T-helper 1 cell (primary cell): ENCODE results near the gene ACAD10.
"Not testable (repeated sequence)": the region's sequence is repeated elsewhere in the genome, so short reads cannot be mapped to it uniquely, and the experiment has no call there.

Source experiments
- DNase-seq, 5 donors: peaks; one replicate each; pipeline ENCODE4 v3.0.0-alpha.2; 2012 to 2020
- total RNA-seq, 4 donors: gene quantifications; one replicate each; lab custom pipeline; 2026; lab: John Stamatoyannopoulos, UW

Gene ACAD10
- 19.1 to 46.3 (median 41.3) reads per million in 4 donors for total RNA-seq

DNA sequence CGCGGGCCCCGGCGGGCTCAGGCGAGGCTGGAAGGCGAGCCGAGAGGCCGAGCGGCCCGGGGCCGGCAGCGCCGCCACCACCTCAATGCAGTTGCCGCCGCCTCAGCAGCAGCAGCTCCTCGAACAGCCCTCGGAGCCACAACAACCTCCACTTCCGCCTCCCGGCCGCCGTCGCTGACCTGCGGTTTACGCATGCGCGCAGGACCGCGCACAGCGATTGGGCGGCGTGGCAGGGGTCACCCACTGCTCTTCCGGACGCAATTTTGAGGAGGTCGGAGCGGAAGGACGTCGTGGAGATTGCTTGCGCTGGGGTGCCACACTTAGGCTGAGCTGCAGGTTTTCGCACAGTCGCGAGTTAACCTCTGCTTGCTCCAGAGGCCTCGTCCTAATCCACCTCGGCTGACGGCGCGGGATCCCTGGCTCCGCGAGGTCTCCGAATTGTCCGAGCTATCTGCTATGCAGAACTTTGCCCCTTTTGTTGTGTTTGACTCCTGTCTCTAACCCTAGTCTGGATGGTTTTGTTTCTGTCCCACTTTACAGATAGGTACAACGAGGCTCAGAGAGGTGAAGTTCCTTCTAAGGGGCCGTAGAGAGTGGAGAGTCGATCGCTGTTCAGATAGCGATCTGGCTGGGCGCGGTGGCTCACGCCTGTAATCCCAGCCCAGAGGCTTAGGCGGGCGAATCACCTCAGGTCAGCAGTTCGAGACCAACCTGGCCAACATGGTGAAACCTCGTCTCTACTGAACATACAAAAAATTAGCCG is at the start of gene ACAD10, which contains the start of gene BRAP:
TSS of gene ACAD10 (plus strand) at position 243 of the 763 bp plus-strand sequence. CDS start 6,657 bp downstream, outside the sequence.
TSS of gene BRAP (minus strand) at position 146 of the 763 bp plus-strand sequence. CDS start 164 bp downstream, outside the sequence.
- peak; percentile 84 to 97 (median 88) for DNase-seq

DNA sequence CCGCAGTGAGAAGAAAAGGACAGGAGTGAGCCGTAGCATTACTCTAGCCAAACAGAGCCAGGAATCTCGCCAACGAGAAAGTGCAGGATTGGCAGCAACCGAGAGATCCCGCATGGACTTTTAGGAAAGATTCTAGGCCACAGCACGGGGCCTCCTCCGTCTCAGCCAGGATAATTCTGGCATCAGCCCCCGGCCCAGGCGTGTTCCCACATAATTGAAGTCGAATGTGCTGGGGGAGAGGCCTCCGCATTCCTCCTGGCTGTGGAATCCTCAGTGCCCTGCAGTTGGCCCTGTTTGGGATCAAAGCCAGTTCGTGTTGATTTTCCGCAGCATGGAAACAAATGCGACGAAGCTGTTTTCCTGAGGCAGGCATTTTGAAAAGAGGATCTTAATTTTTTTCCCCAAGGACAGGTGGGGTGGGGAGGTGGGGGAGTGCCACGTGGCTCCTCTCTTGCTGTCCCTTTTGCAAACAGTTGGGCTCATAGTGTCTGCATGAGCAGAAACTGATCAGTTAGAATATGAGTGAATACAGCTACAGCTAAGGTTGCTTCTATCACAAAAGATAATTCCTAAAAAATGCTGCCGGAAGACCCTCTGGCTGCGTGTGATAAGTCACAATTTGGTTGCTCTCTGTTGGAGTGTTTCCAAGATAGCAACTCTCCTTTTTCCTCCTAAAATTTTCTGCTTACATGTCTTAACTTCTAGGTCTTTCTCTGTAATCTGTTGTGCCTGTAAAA is 49.5 kb upstream of the ACAD10 start:
- DNase-seq: no peak

DNA sequence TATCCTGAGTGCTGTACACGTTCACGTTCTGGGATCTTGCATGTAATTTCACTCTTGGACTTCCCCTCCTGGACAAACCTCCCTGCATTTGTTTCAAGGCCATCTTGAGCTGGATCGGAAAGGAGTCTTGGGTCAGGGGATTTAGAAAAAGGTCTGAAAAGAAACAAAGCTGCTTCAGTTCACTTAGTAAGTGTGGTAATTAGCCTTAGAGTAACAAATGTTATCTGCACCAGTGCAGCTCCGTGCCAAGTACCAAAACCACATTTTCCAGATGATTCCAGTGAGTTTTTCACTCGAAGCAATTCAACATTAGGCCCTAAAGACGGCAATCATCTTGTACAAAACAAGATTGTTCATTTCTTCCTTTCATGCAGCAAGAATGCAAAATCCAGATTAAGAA is 47.3 kb upstream of the ACAD10 start:
- no peak for DNase-seq

DNA sequence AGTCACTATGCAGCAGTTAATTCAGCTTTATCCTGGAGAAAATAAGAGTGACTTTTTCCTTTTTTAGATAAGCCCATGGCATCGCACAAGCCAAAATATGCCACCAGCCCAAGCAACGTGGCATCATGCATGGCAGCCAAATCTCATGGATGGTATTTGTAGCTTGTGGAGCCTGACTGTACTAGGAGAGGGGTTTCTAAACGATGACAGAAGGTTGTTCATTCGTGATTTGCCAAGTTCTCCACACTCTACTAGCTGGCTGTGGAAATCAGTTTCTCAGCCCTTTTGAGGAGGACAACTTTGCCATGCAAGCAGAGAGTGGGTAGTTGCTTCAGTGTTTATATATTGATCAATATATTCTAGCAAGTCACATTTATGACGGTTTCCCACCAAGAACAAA is 45.3 kb upstream of the ACAD10 start:
- no peak for DNase-seq

DNA sequence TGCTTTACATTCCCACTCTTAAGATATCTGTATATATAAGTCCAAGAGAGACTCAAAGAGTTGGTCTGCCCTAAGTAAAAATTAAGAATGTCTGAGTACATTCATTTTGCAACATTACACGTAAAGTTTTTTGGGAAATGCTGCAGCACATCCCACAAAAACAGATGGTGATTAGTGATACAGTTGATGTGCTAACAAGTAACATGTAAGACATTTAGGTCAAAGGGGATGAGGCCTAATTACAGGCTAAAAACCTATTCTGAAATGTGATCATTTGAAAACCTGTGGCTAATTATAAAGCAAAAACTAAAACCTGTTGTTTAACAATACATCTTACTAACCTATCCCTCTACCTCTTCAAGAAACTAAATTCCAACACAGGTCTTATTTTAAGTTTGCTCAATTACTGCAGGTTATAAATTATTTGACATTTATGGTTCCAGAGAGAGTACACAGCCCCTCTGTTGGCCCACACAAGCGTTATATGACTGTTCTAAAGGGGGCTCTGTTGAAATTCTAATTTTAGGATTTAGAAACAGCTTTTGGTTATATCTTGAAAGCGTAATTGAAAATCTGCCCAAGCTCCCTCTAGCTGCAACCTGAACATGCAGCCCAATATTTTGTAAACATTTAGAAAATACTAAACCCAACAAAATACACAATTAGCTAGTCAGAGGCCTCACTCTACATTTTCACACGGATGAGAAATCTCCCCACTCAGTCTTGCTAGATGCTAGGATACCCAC is 43.0 kb upstream of the ACAD10 start:
- DNase-seq: no peak

DNA sequence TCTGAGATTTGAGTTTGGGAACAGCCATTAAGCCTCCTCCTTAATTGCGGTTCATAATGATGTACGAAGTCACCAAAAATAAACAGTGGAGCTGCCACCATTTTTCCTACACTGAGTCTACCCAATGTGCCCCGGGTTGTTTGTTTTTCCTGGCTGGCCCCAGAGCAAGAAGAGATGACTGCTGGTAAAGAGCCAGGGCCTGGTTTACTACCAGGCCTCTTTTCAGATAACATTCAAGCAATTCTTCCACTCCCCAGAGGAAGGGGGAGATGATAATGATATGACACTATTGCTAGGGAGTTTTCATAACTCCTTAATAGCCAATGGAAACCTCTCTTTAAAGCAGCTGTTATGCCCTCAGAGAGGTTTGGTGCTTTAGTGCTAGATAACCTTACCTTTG is 42.4 kb upstream of the ACAD10 start:
- DNase-seq: no peak

DNA sequence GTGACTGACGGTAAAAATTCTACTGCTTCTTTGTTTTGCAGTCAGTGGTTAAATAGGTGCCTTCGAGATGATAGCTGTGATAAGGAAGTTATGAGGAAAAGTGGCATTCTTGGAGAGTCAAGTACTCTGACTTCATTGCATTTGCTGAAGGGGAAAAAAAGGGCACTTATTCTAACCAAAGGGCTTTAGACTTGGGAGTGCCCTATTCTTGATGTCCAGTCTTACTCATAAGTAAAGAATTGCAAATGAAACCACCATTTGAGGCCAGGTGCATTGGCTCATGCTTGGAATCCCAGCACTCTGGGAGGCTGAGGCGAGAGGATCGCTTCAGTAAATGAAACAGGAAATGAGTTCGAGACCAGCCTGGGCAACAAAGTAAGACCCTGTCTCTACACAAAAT is 40.4 kb upstream of the ACAD10 start:
- no peak for DNase-seq

DNA sequence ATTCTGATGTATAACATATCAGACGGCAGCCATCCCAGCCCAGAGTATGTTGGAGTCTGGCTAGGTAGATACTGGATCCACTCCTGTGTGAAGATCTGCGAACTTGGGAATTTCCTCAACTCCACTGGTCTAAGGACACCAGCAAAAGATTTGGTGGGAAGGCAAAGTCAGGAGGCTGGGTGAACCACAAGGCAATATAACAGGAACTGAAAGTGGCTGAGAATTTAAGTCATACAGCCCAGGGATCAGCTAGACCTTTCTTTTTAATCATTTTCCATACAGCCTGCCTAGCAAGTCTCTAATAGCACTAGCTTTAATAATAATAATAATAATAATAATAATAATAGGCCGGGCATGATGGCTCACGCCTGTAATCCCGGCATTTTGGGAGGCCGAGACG is 34.9 kb upstream of the ACAD10 start:
- no peak for DNase-seq

DNA sequence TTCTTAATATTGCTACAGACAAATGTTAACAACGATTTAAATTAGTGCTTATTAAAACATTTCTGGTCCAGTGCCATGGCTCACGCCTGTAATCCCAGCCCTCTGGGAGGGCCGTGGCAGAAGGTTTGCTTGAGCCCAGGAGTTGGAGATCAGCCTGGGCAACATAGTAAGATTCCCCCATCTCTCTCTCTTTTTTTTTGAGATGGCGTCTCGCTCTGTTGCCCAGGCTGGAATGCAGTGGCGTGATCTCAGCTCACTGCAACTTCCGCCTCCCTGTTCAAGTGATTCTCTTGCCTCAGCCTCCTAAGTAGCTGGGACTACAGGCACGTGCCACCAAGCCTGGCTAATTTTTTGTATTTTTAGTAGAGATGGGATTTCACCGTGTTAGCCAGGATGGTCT is 33.3 kb upstream of the ACAD10 start:
- DNase-seq: not testable (repeated sequence)

DNA sequence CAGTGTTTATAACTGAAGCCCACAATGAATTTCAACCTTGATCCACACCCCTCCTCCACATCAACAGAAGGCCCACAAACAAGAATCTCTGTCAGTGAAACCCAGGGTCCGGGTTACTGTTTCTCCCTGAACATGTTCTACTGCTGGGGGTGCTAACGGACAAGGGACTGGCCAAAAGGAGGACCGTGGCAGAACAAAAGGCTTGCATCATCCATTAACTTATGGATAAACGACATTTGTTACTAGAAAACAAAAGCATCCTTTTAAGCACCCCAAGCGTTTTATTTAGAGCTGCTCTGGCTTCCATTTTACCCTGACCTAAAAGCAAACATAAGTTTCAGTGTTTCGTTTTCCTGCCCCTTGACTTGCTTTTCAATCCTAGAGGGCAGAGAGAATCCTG is 32.3 kb upstream of the ACAD10 start:
- no peak for DNase-seq

DNA sequence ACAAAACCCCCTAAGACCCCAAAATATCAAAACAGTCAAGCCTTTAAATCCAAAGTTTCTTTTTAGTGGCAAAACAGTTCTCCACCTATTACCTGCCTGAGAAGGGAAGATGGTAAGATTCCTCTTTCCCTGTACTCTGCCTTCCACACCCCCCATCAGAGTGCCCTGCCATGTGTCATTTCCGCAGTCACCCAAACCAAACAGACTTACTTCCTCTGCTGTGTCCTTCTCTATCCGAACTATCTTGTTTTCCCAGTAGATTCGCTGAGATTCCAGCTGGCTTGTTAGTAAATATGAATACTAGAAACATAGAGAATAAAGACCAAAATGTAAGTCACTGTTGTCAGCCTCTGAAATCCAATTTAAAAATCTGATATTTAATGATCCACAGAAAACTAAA is 30.5 kb upstream of the ACAD10 start:
- no peak for DNase-seq

DNA sequence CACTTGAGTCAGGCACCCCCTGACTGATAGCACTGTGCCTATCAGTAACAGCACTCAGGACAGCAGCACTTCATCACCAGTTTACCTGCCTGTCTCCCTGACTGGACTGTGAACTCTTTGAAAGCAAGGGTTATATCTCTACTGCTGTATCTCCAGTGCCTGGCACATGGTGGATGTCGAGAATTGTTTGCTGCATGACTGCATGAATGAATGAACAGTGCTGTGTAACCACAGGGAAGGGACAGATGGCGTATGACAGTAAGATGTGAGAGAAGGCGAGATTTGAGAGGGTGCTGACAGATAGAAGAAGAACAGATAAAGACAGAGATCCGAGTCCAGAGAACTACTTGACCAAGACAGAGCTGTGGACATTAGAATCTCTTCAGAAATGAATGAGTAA is 29.8 kb upstream of the ACAD10 start:
- DNase-seq: no peak

DNA sequence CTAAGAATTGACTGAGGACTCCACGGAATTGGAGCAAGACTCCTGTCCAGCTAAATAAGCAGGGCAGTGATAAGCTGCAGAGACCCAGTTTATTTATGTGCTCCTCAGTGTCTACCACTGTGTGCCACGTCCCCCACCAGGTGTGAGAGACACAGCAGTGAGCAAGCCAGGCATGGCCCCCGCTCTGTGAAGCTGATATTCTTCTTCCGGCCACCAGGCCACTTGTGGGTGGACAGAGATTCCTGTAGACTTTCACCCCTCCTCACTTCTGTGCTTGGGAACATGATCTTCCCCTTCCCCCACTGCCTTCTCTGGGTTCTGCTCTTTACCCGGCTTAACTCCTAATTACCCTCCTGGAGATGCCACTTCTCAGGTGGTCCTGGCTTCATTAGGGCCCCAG is 21.4 kb upstream of the ACAD10 start:
- DNase-seq: no peak

DNA sequence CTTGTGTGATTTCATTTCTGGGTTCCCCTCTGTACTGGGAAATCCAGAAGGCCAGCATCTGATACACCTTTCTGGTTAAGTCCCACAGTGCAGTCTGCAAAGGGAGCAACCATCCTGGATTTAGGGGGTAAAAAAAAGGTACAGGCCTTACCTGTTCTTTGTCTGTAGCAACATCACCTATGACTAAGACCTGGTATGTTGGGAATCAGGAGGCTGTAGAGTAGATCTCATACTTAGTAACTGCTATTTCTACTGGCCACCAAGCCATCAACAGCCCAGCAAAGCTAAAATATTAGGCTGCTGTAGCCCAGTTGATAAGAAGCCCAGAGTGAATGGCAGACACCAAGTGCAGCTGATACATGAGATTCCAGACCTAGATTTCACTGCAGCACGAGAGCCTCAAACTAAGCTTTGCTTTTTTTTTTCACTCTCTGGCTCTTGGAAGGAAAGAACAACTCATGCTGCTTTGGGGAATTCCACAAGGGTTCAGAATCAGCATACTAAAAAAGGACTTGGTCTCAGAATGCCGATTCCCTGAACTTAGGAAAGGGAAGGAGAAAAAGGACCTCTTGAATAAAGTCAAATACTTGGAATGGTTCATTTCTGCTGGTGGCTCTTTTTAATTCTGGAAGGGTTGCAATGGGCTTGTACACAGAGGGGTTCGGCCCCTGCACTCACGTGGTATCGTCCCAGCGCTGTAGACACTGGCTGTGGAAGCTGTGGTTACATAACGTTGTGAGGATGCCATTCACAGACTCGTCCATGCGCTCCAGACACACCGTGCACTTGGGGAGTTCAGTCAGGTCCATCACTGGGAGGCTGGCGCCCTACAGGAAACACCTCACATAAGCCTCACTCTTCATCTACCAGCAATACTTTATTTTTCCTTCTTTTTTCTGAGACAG is 20.6 kb upstream of the ACAD10 start:
- no peak for DNase-seq

DNA sequence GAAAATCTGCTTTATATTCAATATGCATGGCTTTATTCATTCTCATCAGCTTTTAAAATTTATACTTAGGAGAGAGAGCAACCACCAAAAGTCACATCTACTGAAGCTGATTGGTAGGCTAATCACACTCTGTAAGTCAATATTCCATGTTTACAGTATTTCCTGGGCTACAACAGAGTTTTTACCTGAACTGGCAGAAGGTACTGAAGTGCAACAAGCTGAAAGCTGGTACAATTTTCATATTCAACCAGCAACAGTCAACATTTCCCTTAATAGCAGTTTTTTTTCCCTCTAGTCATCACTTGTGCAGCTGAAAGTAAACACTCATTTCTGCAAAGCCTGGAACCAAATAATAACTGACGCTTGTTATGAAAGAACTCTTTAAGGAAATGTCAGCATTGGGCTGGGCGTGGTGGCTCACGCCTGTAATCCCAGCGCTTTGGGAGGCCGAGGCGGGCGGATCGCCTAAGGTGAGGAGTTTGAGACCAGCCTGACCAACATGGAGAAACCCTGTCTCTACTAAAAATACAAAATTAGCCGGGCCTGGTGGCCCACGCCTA is 13.0 kb upstream of the ACAD10 start:
- DNase-seq: no peak

DNA sequence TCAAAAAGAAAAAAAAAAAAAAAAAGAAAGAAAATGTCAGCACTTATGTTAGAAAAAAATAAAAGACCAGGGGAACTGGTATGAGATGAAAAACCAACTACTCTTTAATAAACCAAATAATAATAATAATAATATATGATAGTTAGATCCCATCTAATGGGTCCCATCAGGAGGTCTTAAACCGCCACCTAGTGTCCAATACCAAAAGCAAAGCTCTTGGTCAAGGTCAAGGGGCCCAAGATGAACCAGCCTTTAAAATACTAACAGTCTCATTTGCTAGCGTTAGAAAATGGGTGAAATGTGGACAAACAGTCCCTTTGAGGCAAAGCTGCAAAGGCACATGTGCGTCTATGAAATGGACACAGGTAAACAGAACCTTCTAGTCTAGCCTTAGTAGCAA is 12.3 kb upstream of the ACAD10 start:
- DNase-seq: no peak

DNA sequence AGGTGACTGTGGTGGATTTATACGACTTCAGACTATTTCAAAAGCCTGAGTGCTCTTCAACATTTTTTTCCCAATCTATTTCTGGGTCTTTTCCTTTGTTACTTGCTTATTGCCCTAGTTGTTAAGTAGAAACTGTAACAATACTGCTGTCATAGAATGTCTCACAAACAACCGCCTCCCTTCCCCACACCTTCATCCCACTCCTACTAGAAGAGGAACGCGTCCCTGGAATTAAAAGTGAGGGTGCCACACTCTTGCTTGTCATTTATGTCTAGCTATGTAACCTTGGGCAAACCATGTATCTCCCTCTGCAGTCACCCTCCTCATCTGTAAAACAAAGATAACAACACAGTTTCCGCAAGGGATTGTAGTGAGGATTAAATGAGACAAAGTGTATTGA is 8.7 kb upstream of the ACAD10 start:
- no peak for DNase-seq

DNA sequence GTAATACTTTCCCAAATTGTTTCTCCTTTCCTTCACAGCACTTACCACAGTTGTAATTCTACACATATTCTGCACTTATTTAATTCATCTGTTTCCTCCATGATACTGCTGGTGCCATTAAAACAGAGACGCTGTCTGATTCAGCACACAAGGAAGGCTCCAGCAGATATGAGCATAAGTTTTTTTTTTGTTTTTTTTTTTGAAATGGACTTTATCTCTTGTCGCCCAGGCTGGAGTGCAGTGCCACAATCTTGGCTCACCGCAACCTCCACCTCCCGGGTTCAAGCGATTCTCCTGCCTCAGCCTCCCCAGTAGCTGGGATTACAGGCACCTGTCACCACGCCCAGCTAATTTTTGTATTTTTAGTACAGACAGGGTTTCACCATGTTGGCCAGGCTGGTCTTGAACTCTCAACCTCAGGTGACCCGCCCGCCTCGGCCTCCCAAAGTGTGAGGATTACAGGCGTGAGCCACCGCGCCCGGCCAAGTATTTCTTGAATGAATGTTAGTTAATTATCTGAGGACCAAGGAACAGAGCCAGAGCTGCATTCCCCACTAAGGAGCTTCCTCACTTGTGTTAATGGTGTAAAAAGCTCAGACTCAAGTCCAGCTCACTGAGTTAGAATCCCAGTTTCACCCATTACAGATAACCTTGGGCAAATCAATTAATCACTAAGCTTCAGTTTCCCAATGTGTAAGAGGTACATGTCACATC is 1.2 kb upstream of the ACAD10 start:
- not testable (repeated sequence) for DNase-seq

DNA sequence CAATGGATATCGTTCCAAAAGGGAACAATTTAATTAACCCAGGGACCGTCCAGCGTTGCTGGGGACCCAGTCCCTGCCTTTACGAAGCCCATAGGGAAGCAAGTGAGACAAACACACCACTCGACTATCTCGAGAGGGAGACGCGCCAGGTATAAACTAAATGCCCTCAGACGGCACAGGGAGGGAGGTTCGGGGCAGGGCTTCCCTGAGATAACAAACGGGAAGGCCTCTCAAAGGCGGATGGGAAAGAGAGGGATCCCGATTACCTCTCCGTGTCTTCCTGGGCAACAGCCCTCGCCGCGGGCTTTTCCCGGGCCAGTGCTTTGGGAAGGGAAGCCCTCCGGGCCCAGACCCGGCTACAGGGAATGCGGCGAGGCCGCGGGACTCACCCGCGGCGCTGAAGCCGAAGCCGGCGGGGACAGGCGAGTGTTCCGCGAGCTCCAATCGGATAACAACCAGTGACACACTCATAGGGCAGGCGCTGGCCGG is 487 bp upstream of the ACAD10 start:
- peak in 2 of 5 donors; percentile 7 to 11 for DNase-seq

DNA sequence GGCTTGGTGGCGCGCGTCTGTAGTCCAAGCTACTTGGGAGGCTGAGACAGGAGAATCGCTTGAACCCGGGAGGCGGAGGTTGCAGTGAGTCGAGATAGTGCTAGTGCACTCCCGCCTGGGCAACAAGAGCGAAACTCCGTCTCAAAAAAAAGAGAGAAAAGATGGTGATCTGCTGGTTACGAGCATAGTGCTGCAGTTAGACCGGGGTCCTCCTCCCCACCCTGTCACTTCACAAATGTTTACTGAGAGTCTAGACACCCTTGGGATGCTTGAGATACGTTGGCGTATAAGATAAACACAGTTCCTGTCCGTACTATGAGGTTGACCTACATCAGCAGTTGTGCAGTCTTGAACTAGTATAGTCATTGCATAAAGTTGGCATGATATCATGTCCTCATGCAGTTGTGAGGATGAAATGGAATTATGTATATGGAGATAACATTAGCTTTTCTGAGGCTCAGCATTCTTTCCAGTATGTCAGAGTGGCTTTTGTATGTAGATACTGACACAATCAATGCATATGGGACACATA is 787 bp downstream of the ACAD10 start:
- DNase-seq: no peak

DNA sequence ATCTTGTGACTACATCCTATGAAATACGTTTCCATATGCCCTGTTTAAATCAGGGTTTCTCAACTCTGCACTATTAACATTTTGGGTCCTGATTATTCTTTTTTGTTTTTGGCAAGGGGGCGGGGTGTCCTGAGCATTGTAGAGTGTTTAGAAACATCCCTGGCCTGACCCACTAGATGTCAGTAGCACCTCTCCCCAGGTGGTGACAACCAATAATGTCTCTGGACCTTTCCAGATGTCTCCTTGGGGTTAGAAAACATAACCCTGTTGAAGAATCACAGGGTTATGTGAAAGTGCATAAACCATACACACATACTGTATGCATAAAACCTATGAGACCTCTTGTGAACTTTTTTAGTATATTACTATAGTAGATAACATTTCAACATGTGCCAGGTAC is 1.4 kb downstream of the ACAD10 start:
- no peak for DNase-seq
